Right cardiac atrium (tissue), 5 donors: ENCODE results near the gene RCAN1. TPM values are rescaled to one million over a fixed set of nuclear protein-coding genes. Genes with fewer than 3 reads are reported as not detected.
"Not testable (repeated sequence)": the region's sequence is repeated elsewhere in the genome, so short reads cannot be mapped to it uniquely, and the experiment has no call there.

Source experiments
- ATAC-seq, 2 donors: fragments of 200-7000 bp; cut with Tn5 transposase; one replicate each; pipeline versions ENCODE4 v1.8.0 to v1.9.1; 2020; ENCODE audit warnings: moderate library complexity in 2 of 2, mild to moderate bottlenecking in 1 of 2
- DNase-seq, 3 donors: peaks; one replicate each; pipeline ENCODE4 v3.0.0-alpha.2; 2020
- H3K27ac ChIP-seq: one replicate; pipeline ENCODE4 v1.5.1; 2013; ENCODE audit warnings: mild to moderate bottlenecking, low read length, control low read depth, moderate library complexity
- H3K27me3 ChIP-seq: one replicate; pipeline ENCODE4 v1.6.1; 2013; ENCODE audit not compliant: control insufficient read depth, insufficient read depth
- H3K4me1 ChIP-seq: one replicate; pipeline ENCODE4 v1.6.1; 2013; ENCODE audit warnings: low read length; ENCODE audit not compliant: control insufficient read depth, insufficient read depth
- H3K4me3 ChIP-seq: one replicate; pipeline ENCODE4 v1.5.1; 2013; ENCODE audit warnings: low read length, control low read depth
- H3K9me3 ChIP-seq: one replicate; pipeline ENCODE4 v1.6.1; 2013; ENCODE audit warnings: low read length; ENCODE audit not compliant: control insufficient read depth
- WGBS: extraction: QIAGEN DNeasy Blood & Tissue Kit; methylation state at CpG from one replicate; pipeline ENCODE4 v1.1.7; 2013; 5-methylcytosine and 5-hydroxymethylcytosine counted together
- intact Hi-C, 4 donors: fragments of 100-400 bp; cut with DNase I; formaldehyde crosslinking; loops; one replicate each; pipeline versions ENCODE4 v1.11.0 to v1.14.0; 2022 to 2023
- polyA plus RNA-seq: library from polyadenylated mRNA; stranded (reverse); fragments of 200-250 nt; gene quantifications from one replicate; pipeline ENCODE4 v1.2.3, GENCODE V29; 2013
- total RNA-seq, 4 donors: library from RNA; stranded (reverse); fragmentation: NEBNext Ultra II Directional; extraction: Animal tissue kit (Norgen Biotek cat#: 25700); gene quantifications; one replicate each; pipeline ENCODE4 v1.2.1, GENCODE V29; 2021
- donor health status: healthy with polysubstance abuse.
- donor health status: DM: no; HTN: yes; CAD: no.
- donor health status: DM: no; HTN: no; CAD: no.
- donor health status: DM: no; HTN: yes; CAD: no; lungs with severe emphysema.
- donor health status: DM: yes; HTN: yes; CAD: no.

The RCAN1 gene
- total and polyA plus RNA-seq, 5 donors = 26.7 to 39.7 (median 32.4) TPM

DNA sequence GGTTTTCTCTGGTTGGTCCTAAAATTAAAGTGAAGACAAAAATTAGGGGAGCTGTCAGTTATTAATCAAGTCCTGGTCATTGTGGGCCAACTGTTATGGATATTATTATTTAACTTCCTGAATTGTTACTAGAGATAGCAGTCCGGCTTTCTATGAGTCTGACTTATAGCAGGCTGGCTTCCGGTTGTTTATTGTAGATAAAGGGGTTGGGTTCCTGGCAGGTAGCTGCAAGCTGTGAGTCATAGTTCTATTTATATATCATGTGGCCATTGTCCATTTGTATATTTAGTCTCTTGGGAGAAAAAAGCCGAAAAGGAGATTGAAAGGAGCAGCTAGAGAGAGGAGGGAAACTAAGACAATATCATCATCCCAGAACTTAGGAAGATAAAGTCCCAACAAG is 131.5 kb downstream of the RCAN1 start:
- H3K4me1 ChIP-seq, H3K27ac ChIP-seq, intact Hi-C loops, H3K9me3 ChIP-seq, ATAC-seq, DNase-seq, H3K4me3 ChIP-seq, H3K27me3 ChIP-seq: not testable (repeated sequence)
- no CpG with 5 or more reads among the region's 3 CpGs for WGBS

DNA sequence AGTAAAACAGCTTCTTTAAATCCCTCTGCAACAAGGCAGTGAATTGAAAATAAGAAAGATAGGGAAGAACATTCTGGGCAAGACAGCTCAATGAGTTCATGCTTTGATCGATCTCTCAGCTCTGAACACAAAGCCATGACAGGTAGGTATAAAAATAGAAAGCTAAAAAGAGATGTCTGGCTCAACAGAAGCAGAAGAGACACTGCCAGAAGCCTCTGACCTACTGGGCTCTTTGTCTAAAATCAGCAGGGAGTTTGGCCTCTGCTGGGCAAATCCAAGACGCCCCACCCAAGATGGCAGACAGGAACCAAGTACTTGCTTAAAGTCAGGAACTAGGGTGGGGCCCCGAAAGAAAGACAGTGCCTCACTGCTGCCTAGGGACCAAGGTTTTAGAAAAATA is 147.6 kb downstream of the RCAN1 start:
- H3K27me3 ChIP-seq, H3K27ac ChIP-seq, ATAC-seq, intact Hi-C loops, H3K9me3 ChIP-seq, DNase-seq, H3K4me1 ChIP-seq, H3K4me3 ChIP-seq: not testable (repeated sequence)
- no CpG with 5 or more reads among the region's 3 CpGs for WGBS

Other genes with a start within 250 kb of the RCAN1 start
- 10 to 100 TPM in 3 of 4 donors, 1 to 10 TPM in 1; 8.8 to 12.8 (median 11.3) TPM for gene SMIM11, start 239.6 kb downstream of the RCAN1 start, total RNA-seq
- gene SMIM11, start 239.6 kb downstream of the RCAN1 start, polyA plus RNA-seq = 9.9 TPM
- gene SMIM34, start 191.2 kb downstream of the RCAN1 start, total RNA-seq = under 1 TPM in 2 of 4 donors, not detected in 2; 0.26 to 0.34 TPM
- not detected for gene SMIM34, start 191.2 kb downstream of the RCAN1 start, polyA plus RNA-seq
- 10 to 100 TPM in 2 of 4 donors, 1 to 10 TPM in 2; 3.6 to 11.4 (median 9.5) TPM for gene KCNE1, start 102.9 kb downstream of the RCAN1 start, total RNA-seq
- 3.8 TPM for gene KCNE1, start 102.9 kb downstream of the RCAN1 start, polyA plus RNA-seq
- 10 to 100 TPM in 3 of 4 donors, 1 to 10 TPM in 1; 7.1 to 13.7 (median 12.8) TPM for gene CLIC6, start 53.9 kb upstream of the RCAN1 start, total RNA-seq
- gene CLIC6, start 53.9 kb upstream of the RCAN1 start, polyA plus RNA-seq = 6.1 TPM